Measurements from ENCODE around the gene GPHA2. TPM values are rescaled to one million over a fixed set of nuclear protein-coding genes. Genes with fewer than 3 reads are reported as not detected.
A peak's percentile ranks its signal among the peaks of the same experiment; 100 is the strongest.

GPHA2 gene
- total RNA-seq, 2 donors from 2014 or later = not detected

- peak; percentile 46 for DNase-seq (ENCODE audit: low spot score)
- intact Hi-C loops (cut with DNase I) = loop anchor here in 1 of 2 donors (5.0 kb wide), 1 partner anchor 54 kb away; no protein-coding TSS in a partner anchor
These were observed 2.3 kb downstream of the GPHA2 start for GRCh38 chr11:64933213-64933934.

- DNase-seq (ENCODE audit: low spot score) = no peak
- intact Hi-C loops (cut with DNase I) = loop anchor here in 1 of 2 donors (5.0 kb wide), 1 partner anchor 55 kb away; no protein-coding TSS in a partner anchor
These were observed 3.4 kb downstream of the GPHA2 start for GRCh38 chr11:64932324-64932723.

GRCh38 chr11:64931290-64931689 is 4.4 kb downstream of the GPHA2 start:
- intact Hi-C loops (cut with DNase I) = loop anchor here (1.0 to 5.0 kb wide), 2 partner anchors 23 to 56 kb away; no protein-coding TSS in a partner anchor
- DNase-seq (ENCODE audit: low spot score) = no peak

- DNase-seq (ENCODE audit: low spot score) = no peak
- intact Hi-C loops (cut with DNase I) = loop anchor here in 1 of 2 donors (5.0 kb wide), 1 partner anchor 57 kb away; no protein-coding TSS in a partner anchor
These were observed 5.4 kb downstream of the GPHA2 start for GRCh38 chr11:64930340-64930739.

- intact Hi-C loops (cut with DNase I) = loop anchor here in 1 of 2 donors (5.0 kb wide), 1 partner anchor 58 kb away; no protein-coding TSS in a partner anchor
- no peak for DNase-seq (ENCODE audit: low spot score)
These were observed 6.1 kb downstream of the GPHA2 start for GRCh38 chr11:64929625-64930024.

GRCh38 chr11:64928957-64929356 is 6.7 kb downstream of the GPHA2 start:
- DNase-seq (ENCODE audit: low spot score) = no peak
- intact Hi-C loops (cut with DNase I) = no loop called here

GRCh38 chr11:64926689-64927088 is 9.0 kb downstream of the GPHA2 start:
- intact Hi-C loops (cut with DNase I) = no loop called here
- no peak for DNase-seq (ENCODE audit: low spot score)

GRCh38 chr11:64925536-64926436 is 9.9 kb downstream of the GPHA2 start:
- no peak for DNase-seq (ENCODE audit: low spot score)
- intact Hi-C loops (cut with DNase I) = no loop called here

- no peak for DNase-seq (ENCODE audit: low spot score)
- intact Hi-C loops (cut with DNase I) = no loop called here
These were observed 10.8 kb downstream of the GPHA2 start for GRCh38 chr11:64924910-64925284.

GRCh38 chr11:64923944-64924909 is 11.5 kb downstream of the GPHA2 start, which contains the start of gene PPP2R5B:
Gene PPP2R5B, plus strand, starts transcription at chr11:64924689. Its CDS starts 1,046 bp downstream, at chr11:64925735.
- intact Hi-C loops (cut with DNase I) = no loop called here
- peak; percentile 97 for DNase-seq (ENCODE audit: low spot score)

GRCh38 chr11:64923151-64923661 is 12.5 kb downstream of the GPHA2 start:
- intact Hi-C loops (cut with DNase I) = no loop called here
- no peak for DNase-seq (ENCODE audit: low spot score)

- no peak for DNase-seq (ENCODE audit: low spot score)
- intact Hi-C loops (cut with DNase I) = no loop called here
These were observed 14.3 kb downstream of the GPHA2 start for GRCh38 chr11:64921384-64921783.

GRCh38 chr11:64920124-64920523 is 15.6 kb downstream of the GPHA2 start:
- DNase-seq (ENCODE audit: low spot score) = no peak
- intact Hi-C loops (cut with DNase I) = no loop called here

- intact Hi-C loops (cut with DNase I) = no loop called here
- no peak for DNase-seq (ENCODE audit: low spot score)
These were observed 16.1 kb downstream of the GPHA2 start for GRCh38 chr11:64919627-64920026.

GRCh38 chr11:64918017-64918416 is 17.7 kb downstream of the GPHA2 start:
- intact Hi-C loops (cut with DNase I) = no loop called here
- DNase-seq (ENCODE audit: low spot score) = no peak

GRCh38 chr11:64917663-64917995 is 18.1 kb downstream of the GPHA2 start:
- intact Hi-C loops (cut with DNase I) = no loop called here
- DNase-seq (ENCODE audit: low spot score) = no peak

- intact Hi-C loops (cut with DNase I) = no loop called here
- peak; percentile 100 for DNase-seq (ENCODE audit: low spot score)
These were observed 18.7 kb downstream of the GPHA2 start, which contains the start of gene ATG2A for GRCh38 chr11:64916775-64917662. Gene ATG2A, minus strand, starts transcription at chr11:64917209. Its CDS starts 74 bp downstream, at chr11:64917135.
